Hepatocyte (in vitro differentiated cells): ENCODE results near the gene TRABD. TPM values are rescaled to one million over a fixed set of nuclear protein-coding genes. Genes with fewer than 3 reads are reported as not detected.

Source experiments
- DNase-seq: peaks from one replicate; pipeline ENCODE4 v3.0.0-alpha.2; 2016; ENCODE audit warnings: low spot score
- H2AFZ ChIP-seq: fragments of 200-600 bp; sonication (generic); 2 replicates; pipeline ENCODE4 v1.6.0; 2016; ENCODE audit warnings: antibody characterized with exemption, mild to moderate bottlenecking
- H3K27ac ChIP-seq: fragments of 200-600 bp; sonication (generic); 2 replicates; pipeline ENCODE4 v1.5.1; 2016; ENCODE audit warnings: mild to moderate bottlenecking
- H3K27me3 ChIP-seq: fragments of 200-600 bp; sonication (generic); 2 replicates; pipeline ENCODE4 v1.6.1; 2016
- H3K36me3 ChIP-seq: fragments of 200-600 bp; sonication (generic); replicated peaks from 2 replicates; pipeline ENCODE4 v1.5.1; 2016; ENCODE audit warnings: low read depth; ENCODE audit not compliant: insufficient read depth
- H3K4me1 ChIP-seq: fragments of 200-600 bp; sonication (generic); 2 replicates; pipeline ENCODE4 v1.5.1; 2016; ENCODE audit warnings: mild to moderate bottlenecking, moderate library complexity; ENCODE audit not compliant: insufficient read depth
- H3K4me2 ChIP-seq: fragments of 200-600 bp; sonication (generic); 2 replicates; pipeline ENCODE4 v1.6.0; 2016
- H3K4me3 ChIP-seq: fragments of 200-600 bp; sonication (generic); 2 replicates; pipeline ENCODE4 v1.5.1; 2016; ENCODE audit warnings: mild to moderate bottlenecking
- H3K79me2 ChIP-seq: fragments of 200-600 bp; sonication (generic); 2 replicates; pipeline ENCODE4 v1.6.0; 2017; ENCODE audit warnings: mild to moderate bottlenecking
- H3K9me2 ChIP-seq: fragments of 200-600 bp; sonication (generic); replicated peaks from 2 replicates; pipeline ENCODE4 v1.6.0; 2017; ENCODE audit warnings: mild to moderate bottlenecking; ENCODE audit not compliant: insufficient read depth
- H3K9me3 ChIP-seq: fragments of 200-600 bp; sonication (generic); 2 replicates; pipeline ENCODE4 v1.5.1; 2016; ENCODE audit warnings: low read depth, mild to moderate bottlenecking
- H4K20me1 ChIP-seq: fragments of 200-600 bp; sonication (generic); 2 replicates; pipeline ENCODE4 v1.6.0; 2016; ENCODE audit warnings: mild to moderate bottlenecking; ENCODE audit not compliant: insufficient read depth, poor library complexity, severe bottlenecking
- EZH2 ChIP-seq: fragments of 200-600 bp; sonication (generic); IDR thresholded peaks from 2 replicates; pipeline ENCODE4 v1.6.1; 2016; ENCODE audit warnings: antibody characterized with exemption, mild to moderate bottlenecking, borderline replicate concordance
- EZH2phosphoT487 ChIP-seq: fragments of 200-600 bp; sonication (generic); IDR thresholded peaks from one replicate; pipeline ENCODE4 v1.6.1; 2018; ENCODE audit warnings: antibody characterized with exemption, mild to moderate bottlenecking, low read depth, moderate library complexity; ENCODE audit not compliant: unreplicated experiment, severe bottlenecking
- WGBS: methylation state at CpG from one replicate; pipeline ENCODE4 v1.1.6; 2016; ENCODE audit warnings: low lambda C conversion rate; ENCODE audit errors: missing lambda C conversion rate; 5-methylcytosine and 5-hydroxymethylcytosine counted together
- polyA plus RNA-seq: library from polyadenylated mRNA; unstranded; fragments of >200 nt; fragmentation: Nextera tagmentation; extraction: Ambion mirVana; gene quantifications from 2 replicates; pipeline ENCODE4 v1.2.1, GENCODE V29; 2016
- total RNA-seq: library from RNA; depleted of rRNA; stranded (reverse); fragments of >200 nt; gene quantifications from 2 replicates; pipeline ENCODE4 v1.2.3, GENCODE V29; 2014
- TF ChIP-seq, protein P1 (sequence below): fragments of 200-600 bp; sonication (generic); IDR thresholded peaks from 2 replicates; pipeline ENCODE4 v1.5.1; 2016; ENCODE audit warnings: antibody characterized with exemption, mild to moderate bottlenecking; ENCODE audit not compliant: poor library complexity

TRABD gene
- total and polyA plus RNA-seq, 2 experiments from 2014 or later = 25.9 to 62.3 TPM

- Histone ChIP-seq H3K4me1 (no peaks in the 10 kb centered on the region), H4K20me1 (no peaks in the 10 kb centered on the region), H3K36me3 (no peaks in the 10 kb centered on the region), H3K9me2 (no peaks in the 10 kb centered on the region), H2AFZ (no peak overlapping the region), H3K9me3 (no peaks in the 10 kb centered on the region), H3K27me3 (no peaks in the 10 kb centered on the region), H3K4me2 (no peak overlapping the region), H3K27ac (no peak overlapping the region), H3K4me3 (no peak overlapping the region), H3K79me2 (no peaks in the 10 kb centered on the region)
- DNase-seq = no peak
- TF ChIP-seq, protein P1, sequence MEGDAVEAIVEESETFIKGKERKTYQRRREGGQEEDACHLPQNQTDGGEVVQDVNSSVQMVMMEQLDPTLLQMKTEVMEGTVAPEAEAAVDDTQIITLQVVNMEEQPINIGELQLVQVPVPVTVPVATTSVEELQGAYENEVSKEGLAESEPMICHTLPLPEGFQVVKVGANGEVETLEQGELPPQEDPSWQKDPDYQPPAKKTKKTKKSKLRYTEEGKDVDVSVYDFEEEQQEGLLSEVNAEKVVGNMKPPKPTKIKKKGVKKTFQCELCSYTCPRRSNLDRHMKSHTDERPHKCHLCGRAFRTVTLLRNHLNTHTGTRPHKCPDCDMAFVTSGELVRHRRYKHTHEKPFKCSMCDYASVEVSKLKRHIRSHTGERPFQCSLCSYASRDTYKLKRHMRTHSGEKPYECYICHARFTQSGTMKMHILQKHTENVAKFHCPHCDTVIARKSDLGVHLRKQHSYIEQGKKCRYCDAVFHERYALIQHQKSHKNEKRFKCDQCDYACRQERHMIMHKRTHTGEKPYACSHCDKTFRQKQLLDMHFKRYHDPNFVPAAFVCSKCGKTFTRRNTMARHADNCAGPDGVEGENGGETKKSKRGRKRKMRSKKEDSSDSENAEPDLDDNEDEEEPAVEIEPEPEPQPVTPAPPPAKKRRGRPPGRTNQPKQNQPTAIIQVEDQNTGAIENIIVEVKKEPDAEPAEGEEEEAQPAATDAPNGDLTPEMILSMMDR = no peak
- WGBS = 91% methylated on average over 24 of the region's 25 CpGs
Observed at GRCh38 chr22:50153056-50153755, 32.5 kb upstream of the TRABD start.

GRCh38 chr22:50153756-50154140 lies 32.0 kb upstream of the TRABD start:
- Histone ChIP-seq H3K4me3 (no peak overlapping the region), H3K9me2 (no peaks in the 10 kb centered on the region), H3K79me2 (no peaks in the 10 kb centered on the region), H2AFZ (no peak overlapping the region), H3K4me2 (no peak overlapping the region), H3K4me1 (no peaks in the 10 kb centered on the region), H4K20me1 (no peaks in the 10 kb centered on the region), H3K36me3 (no peaks in the 10 kb centered on the region), H3K9me3 (no peaks in the 10 kb centered on the region), H3K27me3 (no peaks in the 10 kb centered on the region), H3K27ac (no peak overlapping the region)
- no peak for DNase-seq
- 89% methylated on average over 7 of the region's 7 CpGs for WGBS
- TF ChIP-seq, protein P1 = no peak
- no peak for TF ChIP-seq EZH2phosphoT487
- no peak for TF ChIP-seq EZH2

DNA sequence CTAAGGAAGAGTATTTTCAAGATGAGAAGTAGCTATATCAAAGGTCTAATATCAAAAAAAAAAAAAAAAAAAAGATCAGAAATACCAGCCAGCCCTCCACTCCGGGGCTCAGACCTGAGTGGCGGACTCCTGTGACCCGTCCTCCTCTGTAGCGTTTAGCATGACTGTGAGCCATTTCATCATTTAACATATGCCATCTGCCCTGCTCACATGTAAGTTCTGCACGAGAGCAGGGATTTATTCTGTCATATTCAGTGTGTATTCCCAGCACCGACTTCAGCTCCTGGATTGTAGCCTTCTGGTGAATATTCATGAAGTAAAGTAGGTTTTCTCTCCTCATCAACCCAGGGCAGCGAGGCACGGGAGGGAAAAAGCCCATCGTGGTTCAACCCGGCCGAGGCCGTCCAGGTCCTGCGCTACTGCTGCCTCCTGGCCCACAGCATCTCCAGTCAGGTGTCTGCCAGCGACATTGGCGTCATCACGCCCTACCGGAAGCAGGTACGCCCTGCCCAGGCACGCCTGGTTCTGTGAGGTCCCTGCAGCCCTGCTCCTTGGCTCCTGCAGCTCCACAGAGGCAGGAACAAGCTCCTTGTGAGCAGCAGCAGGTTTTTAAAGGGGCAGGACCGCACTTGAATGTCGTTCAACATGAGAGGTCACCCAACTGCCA lies 27.9 kb upstream of the TRABD start:
- H3K27ac ChIP-seq = no peak overlapping the region
- no peaks in the 10 kb centered on the region for H3K27me3 ChIP-seq
- H3K4me1 ChIP-seq = no peaks in the 10 kb centered on the region
- 87% methylated on average over 21 of the region's 21 CpGs for WGBS
- H3K4me2 ChIP-seq = no peak overlapping the region
- no peaks in the 10 kb centered on the region for H3K36me3 ChIP-seq
- H3K9me2 ChIP-seq = no peaks in the 10 kb centered on the region
- H3K79me2 ChIP-seq = no peaks in the 10 kb centered on the region
- H4K20me1 ChIP-seq = no peaks in the 10 kb centered on the region
- TF ChIP-seq, protein P1 = no peak
- TF ChIP-seq EZH2 (no peak), EZH2phosphoT487 (no peak)
- DNase-seq = no peak
- no peaks in the 10 kb centered on the region for H3K9me3 ChIP-seq
- H3K4me3 ChIP-seq = no peak overlapping the region
- H2AFZ ChIP-seq = no peak overlapping the region
